OCI-LY1 (cell line): ENCODE measurements around the gene DCUN1D2.

Source experiments
- EZH2 ChIP-seq: fragments of 200-600 bp; sonication (generic), shearing (Covaris generic); IDR thresholded peaks from 2 replicates; pipeline ENCODE4 v1.8.0; 2017; ENCODE audit warnings: borderline replicate concordance, mixed run types, mild to moderate bottlenecking, antibody characterized with exemption, low read length, moderate library complexity, mixed read lengths
- TF ChIP-seq, protein P1 (sequence below): fragments of 200-600 bp; sonication (generic), shearing (Covaris generic); IDR thresholded peaks from 2 replicates; pipeline ENCODE4 v1.5.1; 2017; ENCODE audit warnings: mild to moderate bottlenecking, antibody characterized with exemption, low read length, moderate library complexity, mixed read lengths

DNA sequence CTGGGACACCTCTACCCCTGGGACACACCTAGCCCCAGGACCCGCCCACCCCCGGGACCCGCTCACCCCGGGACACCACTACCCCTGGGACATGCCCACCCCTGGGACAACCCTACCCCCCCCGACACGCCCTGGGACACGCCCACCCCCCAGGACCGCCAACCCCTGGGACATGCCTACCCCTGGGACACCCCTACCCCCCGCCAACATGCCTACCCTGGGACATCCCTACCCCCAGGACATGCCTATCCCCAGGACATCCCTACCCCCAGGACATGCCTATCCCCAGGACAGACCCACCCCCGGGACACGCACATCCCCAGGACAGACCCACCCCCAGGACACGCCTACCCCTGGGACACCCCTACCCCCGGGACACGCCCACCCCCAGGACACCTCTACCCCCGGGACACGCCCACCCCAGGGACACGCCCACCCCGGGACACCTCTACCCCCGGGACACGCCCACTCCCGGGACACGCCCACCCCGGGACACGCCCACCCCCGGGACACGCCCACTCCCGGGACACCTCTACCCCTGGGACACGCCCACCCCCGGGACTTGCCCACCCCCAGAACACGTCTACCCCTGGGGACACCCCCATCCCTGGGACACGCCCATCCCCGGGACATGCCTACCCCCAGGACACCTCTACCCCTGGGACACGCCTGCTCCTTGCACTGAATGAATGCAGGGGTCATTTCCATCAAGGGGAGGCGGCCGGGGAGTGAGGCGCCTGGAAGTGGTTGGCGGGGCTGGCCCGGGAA is 69.5 kb downstream of the DCUN1D2 start:
- TF ChIP-seq, protein P1, sequence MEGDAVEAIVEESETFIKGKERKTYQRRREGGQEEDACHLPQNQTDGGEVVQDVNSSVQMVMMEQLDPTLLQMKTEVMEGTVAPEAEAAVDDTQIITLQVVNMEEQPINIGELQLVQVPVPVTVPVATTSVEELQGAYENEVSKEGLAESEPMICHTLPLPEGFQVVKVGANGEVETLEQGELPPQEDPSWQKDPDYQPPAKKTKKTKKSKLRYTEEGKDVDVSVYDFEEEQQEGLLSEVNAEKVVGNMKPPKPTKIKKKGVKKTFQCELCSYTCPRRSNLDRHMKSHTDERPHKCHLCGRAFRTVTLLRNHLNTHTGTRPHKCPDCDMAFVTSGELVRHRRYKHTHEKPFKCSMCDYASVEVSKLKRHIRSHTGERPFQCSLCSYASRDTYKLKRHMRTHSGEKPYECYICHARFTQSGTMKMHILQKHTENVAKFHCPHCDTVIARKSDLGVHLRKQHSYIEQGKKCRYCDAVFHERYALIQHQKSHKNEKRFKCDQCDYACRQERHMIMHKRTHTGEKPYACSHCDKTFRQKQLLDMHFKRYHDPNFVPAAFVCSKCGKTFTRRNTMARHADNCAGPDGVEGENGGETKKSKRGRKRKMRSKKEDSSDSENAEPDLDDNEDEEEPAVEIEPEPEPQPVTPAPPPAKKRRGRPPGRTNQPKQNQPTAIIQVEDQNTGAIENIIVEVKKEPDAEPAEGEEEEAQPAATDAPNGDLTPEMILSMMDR: no peak
- TF ChIP-seq EZH2: no peak
